ENCODE results near the gene RBBP4. TPM values are rescaled to one million over a fixed set of nuclear protein-coding genes. Genes with fewer than 3 reads are reported as not detected.
"Not testable (repeated sequence)": the region's sequence is repeated elsewhere in the genome, so short reads cannot be mapped to it uniquely, and the experiment has no call there.

Gene RBBP4
- total and polyA plus RNA-seq, 3 experiments from 2014 or later = 241 to 301 (median 289) TPM

GRCh38 chr1:32684167-32684811 is 33.3 kb downstream of the RBBP4 start:
- H3K4me1 ChIP-seq (ENCODE audit: insufficient read depth, low read length) = no peaks in the 10 kb centered on the region
- Mint-ChIP-seq H3K4me1 (no peaks in the 10 kb centered on the region), H3K27me3 (no peaks in the 10 kb centered on the region), H3K27ac (peak overlapping the region in 4 of 8 donors; percentile 7 to 71 (median 28)), H3K36me3 (peaks cover 11 to 65% (median 17%) of the 10 kb centered on the region in 3 donors), H3K4me3 (no peak overlapping the region), H3K9me3 (no peaks in the 10 kb centered on the region)
- H3K36me3 ChIP-seq (ENCODE audit: insufficient read depth, low read length) = peaks cover 37% of the 10 kb centered on the region
- no peak overlapping the region for H3K4me3 ChIP-seq (ENCODE audit: low read length)
- H3K27ac ChIP-seq (ENCODE audit: low read depth, low read length) = no peak overlapping the region
- no peaks in the 10 kb centered on the region for H3K27me3 ChIP-seq (ENCODE audit: insufficient read depth, low read length, poor library complexity, severe bottlenecking)
- H3K9me3 ChIP-seq (ENCODE audit: low read length) = no peaks in the 10 kb centered on the region
- DNase-seq = no peak
- CTCF ChIA-PET = no interaction called here
- POLR2A ChIA-PET = no interaction called here

GRCh38 chr1:32685498-32685897 is 34.5 kb downstream of the RBBP4 start:
- Mint-ChIP-seq H3K4me1 (no peaks in the 10 kb centered on the region), H3K27me3 (no peaks in the 10 kb centered on the region), H3K4me3 (no peak overlapping the region), H3K9me3 (no peaks in the 10 kb centered on the region), H3K27ac (peak overlapping the region in 2 of 8 donors; percentile 28 to 54), H3K36me3 (peaks cover 11 to 54% (median 13%) of the 10 kb centered on the region in 3 donors)
- no peak overlapping the region for H3K27ac ChIP-seq (ENCODE audit: low read depth, low read length)
- POLR2A ChIA-PET = no interaction called here
- no peaks in the 10 kb centered on the region for H3K27me3 ChIP-seq (ENCODE audit: insufficient read depth, low read length, poor library complexity, severe bottlenecking)
- no peaks in the 10 kb centered on the region for H3K4me1 ChIP-seq (ENCODE audit: insufficient read depth, low read length)
- CTCF ChIA-PET = no interaction called here
- H3K4me3 ChIP-seq (ENCODE audit: low read length) = no peak overlapping the region
- DNase-seq = no peak
- H3K36me3 ChIP-seq (ENCODE audit: insufficient read depth, low read length) = peaks cover 30% of the 10 kb centered on the region
- H3K9me3 ChIP-seq (ENCODE audit: low read length) = no peaks in the 10 kb centered on the region

- no peaks in the 10 kb centered on the region for H3K4me1 Mint-ChIP-seq
- Histone ChIP-seq H3K4me1 (ENCODE audit: insufficient read depth, low read length) (no peaks in the 10 kb centered on the region), H3K27ac (ENCODE audit: low read depth, low read length) (no peak overlapping the region), H3K4me3 (ENCODE audit: low read length) (no peak overlapping the region), H3K36me3 (ENCODE audit: insufficient read depth, low read length) (peaks cover 21% of the 10 kb centered on the region), H3K9me3 (ENCODE audit: low read length) (no peaks in the 10 kb centered on the region), H3K27me3 (ENCODE audit: insufficient read depth, low read length, poor library complexity, severe bottlenecking) (no peaks in the 10 kb centered on the region)
- peaks cover 7 to 45% (median 11%) of the 10 kb centered on the region in 3 donors for H3K36me3 Mint-ChIP-seq
- ChIA-PET POLR2A (no interaction called here), CTCF (interaction anchor here (2.3 kb wide), 1 partner anchor 26 kb away, joined by 11 read pairs; no protein-coding TSS in a partner anchor)
- no peak for DNase-seq
- H3K4me3 Mint-ChIP-seq = no peak overlapping the region
- H3K27me3 Mint-ChIP-seq = no peaks in the 10 kb centered on the region
- H3K27ac Mint-ChIP-seq = no peak overlapping the region
- H3K9me3 Mint-ChIP-seq = no peaks in the 10 kb centered on the region
Observed at GRCh38 chr1:32686387-32686786, 35.4 kb downstream of the RBBP4 start.

- no peak overlapping the region for H3K27ac Mint-ChIP-seq
- Histone ChIP-seq H3K9me3 (ENCODE audit: low read length) (no peaks in the 10 kb centered on the region), H3K27me3 (ENCODE audit: insufficient read depth, low read length, poor library complexity, severe bottlenecking) (no peaks in the 10 kb centered on the region), H3K36me3 (ENCODE audit: insufficient read depth, low read length) (no peaks in the 10 kb centered on the region), H3K4me3 (ENCODE audit: low read length) (no peak overlapping the region), H3K4me1 (ENCODE audit: insufficient read depth, low read length) (no peaks in the 10 kb centered on the region), H3K27ac (ENCODE audit: low read depth, low read length) (no peak overlapping the region)
- H3K36me3 Mint-ChIP-seq = peaks cover 0 to 5% (median 0%) of the 10 kb centered on the region in 3 donors
- ChIA-PET POLR2A (interaction anchor here (0.6 kb wide), 1 partner anchor 215 kb away, joined by 5 read pairs; no protein-coding TSS in a partner anchor), CTCF (no interaction called here)
- peaks cover 0 to 7% (median 0%) of the 10 kb centered on the region in 3 donors for H3K4me1 Mint-ChIP-seq
- DNase-seq = no peak
- no peaks in the 10 kb centered on the region for H3K9me3 Mint-ChIP-seq
- no peak overlapping the region for H3K4me3 Mint-ChIP-seq
- peaks cover 0 to 2% of the 10 kb centered on the region in 2 donors for H3K27me3 Mint-ChIP-seq
Observed at GRCh38 chr1:32693455-32694174, 42.6 kb downstream of the RBBP4 start.

GRCh38 chr1:32695098-32695904 is 44.3 kb downstream of the RBBP4 start:
- H3K4me3 ChIP-seq (ENCODE audit: low read length) = no peak overlapping the region
- H3K27ac Mint-ChIP-seq = peak overlapping the region in 1 of 8 donors; percentile 2
- no peaks in the 10 kb centered on the region for H3K9me3 ChIP-seq (ENCODE audit: low read length)
- H3K36me3 Mint-ChIP-seq = peaks cover 0 to 5% (median 0%) of the 10 kb centered on the region in 3 donors
- POLR2A ChIA-PET = interaction anchor here (0.6 kb wide), 1 partner anchor 97 kb away, joined by 4 read pairs; no protein-coding TSS in a partner anchor
- peak overlapping the region; percentile 16 for H3K27ac ChIP-seq (ENCODE audit: low read depth, low read length)
- CTCF ChIA-PET = no interaction called here
- H3K4me3 Mint-ChIP-seq = no peak overlapping the region
- H3K9me3 Mint-ChIP-seq = no peaks in the 10 kb centered on the region
- H3K27me3 Mint-ChIP-seq = peaks cover 0 to 6% of the 10 kb centered on the region in 2 donors
- peaks cover 0 to 7% (median 0%) of the 10 kb centered on the region in 3 donors for H3K4me1 Mint-ChIP-seq
- no peaks in the 10 kb centered on the region for H3K27me3 ChIP-seq (ENCODE audit: insufficient read depth, low read length, poor library complexity, severe bottlenecking)
- H3K4me1 ChIP-seq (ENCODE audit: insufficient read depth, low read length) = no peaks in the 10 kb centered on the region
- DNase-seq = no peak
- no peaks in the 10 kb centered on the region for H3K36me3 ChIP-seq (ENCODE audit: insufficient read depth, low read length)

GRCh38 chr1:32696041-32696440 is 45.0 kb downstream of the RBBP4 start:
- Histone ChIP-seq H3K27ac (ENCODE audit: low read depth, low read length) (no peak overlapping the region), H3K4me1 (ENCODE audit: insufficient read depth, low read length) (no peaks in the 10 kb centered on the region), H3K9me3 (ENCODE audit: low read length) (no peaks in the 10 kb centered on the region), H3K36me3 (ENCODE audit: insufficient read depth, low read length) (no peaks in the 10 kb centered on the region), H3K27me3 (ENCODE audit: insufficient read depth, low read length, poor library complexity, severe bottlenecking) (no peaks in the 10 kb centered on the region), H3K4me3 (ENCODE audit: low read length) (no peak overlapping the region)
- no peak for DNase-seq
- no peaks in the 10 kb centered on the region for H3K9me3 Mint-ChIP-seq
- peak overlapping the region in 1 of 8 donors; percentile 52 for H3K27ac Mint-ChIP-seq
- H3K27me3 Mint-ChIP-seq = peaks cover under 1 to 6% of the 10 kb centered on the region in 2 donors
- ChIA-PET POLR2A (interaction anchor here (0.6 kb wide), 1 partner anchor 98 kb away, joined by 4 read pairs; no protein-coding TSS in a partner anchor), CTCF (no interaction called here)
- H3K4me3 Mint-ChIP-seq = no peak overlapping the region
- H3K36me3 Mint-ChIP-seq = peaks cover 0 to 5% (median 0%) of the 10 kb centered on the region in 3 donors
- peaks cover 0 to 7% (median 0%) of the 10 kb centered on the region in 3 donors for H3K4me1 Mint-ChIP-seq

- H3K27me3 ChIP-seq (ENCODE audit: insufficient read depth, low read length, poor library complexity, severe bottlenecking); H3K4me1 ChIP-seq (ENCODE audit: insufficient read depth, low read length); DNase-seq; CTCF ChIA-PET; POLR2A ChIA-PET; H3K27ac ChIP-seq (ENCODE audit: low read depth, low read length); H3K4me3 ChIP-seq (ENCODE audit: low read length); H3K9me3 Mint-ChIP-seq; H3K36me3 ChIP-seq (ENCODE audit: insufficient read depth, low read length); H3K9me3 ChIP-seq (ENCODE audit: low read length); H3K36me3 Mint-ChIP-seq; H3K27ac Mint-ChIP-seq; H3K4me1 Mint-ChIP-seq; H3K4me3 Mint-ChIP-seq: not testable (repeated sequence)
- peaks cover 8 to 12% of the 10 kb centered on the region in 2 donors for H3K27me3 Mint-ChIP-seq
Observed at GRCh38 chr1:32696996-32697395, 46.0 kb downstream of the RBBP4 start.

Data from CD8-positive, alpha-beta memory T cell (primary cell).